MM.1S (cell line): ENCODE measurements around the gene KCNQ1.

Source experiments
- DNase-seq: peaks from one replicate; pipeline ENCODE4 v3.0.0-alpha.2; 2015
- H2AFZ ChIP-seq: fragments of 300-600 bp; sonication (generic); 2 replicates; pipeline ENCODE4 v1.6.0; 2016; ENCODE audit warnings: antibody characterized with exemption, low read length
- H3F3A ChIP-seq: fragments of 300-600 bp; sonication (generic); 2 replicates; pipeline ENCODE4 v1.6.1; 2016; ENCODE audit warnings: mild to moderate bottlenecking, antibody characterized with exemption, low read length, moderate library complexity, mixed read lengths; ENCODE audit not compliant: insufficient read depth
- H3K27ac ChIP-seq: fragments of 300-600 bp; sonication (generic); 2 replicates; pipeline ENCODE4 v1.5.1; 2016; ENCODE audit warnings: mild to moderate bottlenecking, low read length
- H3K27me3 ChIP-seq: fragments of 300-600 bp; sonication (generic); replicated peaks from 2 replicates; pipeline ENCODE4 v1.6.0; 2016; ENCODE audit warnings: low read length; ENCODE audit not compliant: insufficient read depth
- H3K36me3 ChIP-seq: fragments of 300-600 bp; sonication (generic); replicated peaks from 2 replicates; pipeline ENCODE4 v1.6.1; 2016; ENCODE audit warnings: mild to moderate bottlenecking, low read length, mixed read lengths; ENCODE audit not compliant: insufficient read depth
- H3K4me1 ChIP-seq: fragments of 300-600 bp; sonication (generic); 2 replicates; pipeline ENCODE4 v1.6.1; 2016; ENCODE audit warnings: low read length, mixed read lengths
- H3K4me2 ChIP-seq: fragments of 300-600 bp; sonication (generic); 2 replicates; pipeline ENCODE4 v1.6.0; 2016; ENCODE audit warnings: low read depth, low read length
- H3K4me3 ChIP-seq: fragments of 300-600 bp; sonication (generic); 2 replicates; pipeline ENCODE4 v1.5.1; 2016; ENCODE audit warnings: low read length, mixed read lengths
- H3K79me2 ChIP-seq: fragments of 300-600 bp; sonication (generic); 2 replicates; pipeline ENCODE4 v1.6.1; 2016; ENCODE audit warnings: mixed run types, low read length, mixed read lengths
- H3K9ac ChIP-seq: fragments of 300-600 bp; sonication (generic); 2 replicates; pipeline ENCODE4 v1.6.1; 2016; ENCODE audit warnings: low read length, mixed read lengths
- H3K9me2 ChIP-seq: fragments of 300-600 bp; sonication (generic); replicated peaks from 2 replicates; pipeline ENCODE4 v1.6.1; 2016; ENCODE audit warnings: mild to moderate bottlenecking, low read length, mixed read lengths; ENCODE audit not compliant: insufficient read depth
- H3K9me3 ChIP-seq: fragments of 300-600 bp; sonication (generic); replicated peaks from 2 replicates; pipeline ENCODE4 v1.6.1; 2016; ENCODE audit warnings: mild to moderate bottlenecking, low read length, mixed read lengths; ENCODE audit not compliant: insufficient read depth
- H4K20me1 ChIP-seq: fragments of 300-600 bp; sonication (generic); 2 replicates; pipeline ENCODE4 v1.6.1; 2016; ENCODE audit warnings: mild to moderate bottlenecking, low read length, moderate library complexity, mixed read lengths; ENCODE audit not compliant: insufficient read depth
- CTCF ChIP-seq: fragments of 300-600 bp; sonication (generic); IDR thresholded peaks from 2 replicates; pipeline ENCODE4 v1.5.1; 2016; ENCODE audit warnings: antibody characterized with exemption, low read length, mixed read lengths
- EZH2 ChIP-seq: fragments of 300-600 bp; sonication (generic); optimal IDR thresholded peaks from 2 replicates; pipeline ENCODE3; 2017; ENCODE audit warnings: low read depth, mild to moderate bottlenecking, antibody characterized with exemption, low read length, mixed read lengths
- EZH2phosphoT487 ChIP-seq: fragments of 300-600 bp; sonication (generic); IDR thresholded peaks from 2 replicates; pipeline ENCODE4 v1.6.1; 2018; ENCODE audit warnings: antibody characterized with exemption, low read length

The KCNQ1 gene

GRCh38 chr11:2885017-2885677 lies 440.3 kb downstream of the KCNQ1 start:
- Histone ChIP-seq H3K9me3 (no peaks in the 10 kb centered on the region), H3F3A (0 out of 2 replicates have a peak, but pooled peaks cover 10% of the 10 kb centered on the region), H3K36me3 (no peaks in the 10 kb centered on the region), H3K27me3 (peaks cover 19% of the 10 kb centered on the region), H3K79me2 (no peaks in the 10 kb centered on the region), H3K9me2 (no peaks in the 10 kb centered on the region), H3K4me2 (peak overlapping the region; percentile 98), H4K20me1 (no peaks in the 10 kb centered on the region), H3K4me1 (no peaks in the 10 kb centered on the region), H2AFZ (peak overlapping the region; percentile 59), H3K9ac (peak overlapping the region; percentile 7; the same call in 1 of the 2 replicates), H3K27ac (no peak overlapping the region), H3K4me3 (peak overlapping the region; percentile 68)
- TF ChIP-seq EZH2phosphoT487 = no peak
- TF ChIP-seq EZH2 = no peak
- peak; percentile 41 for TF ChIP-seq CTCF
- DNase-seq = peak; percentile 71

GRCh38 chr11:2885678-2886081 lies 440.9 kb downstream of the KCNQ1 start, which contains the start of gene CDKN1C:
Gene CDKN1C (minus strand): TSS chr11:2885775. CDS start chr11:2885456, 319 bp downstream.
- Histone ChIP-seq H3F3A (0 out of 2 replicates have a peak, but pooled peaks cover 10% of the 10 kb centered on the region), H2AFZ (peak within 1 kb of the TSS; percentile 59), H3K9me2 (no peaks in the 10 kb centered on the region), H3K27me3 (peaks cover 19% of the 10 kb centered on the region), H3K4me3 (peak within 1 kb of the TSS; percentile 68), H3K79me2 (no peaks in the 10 kb centered on the region), H3K9ac (peak within 1 kb of the TSS; percentile 7; the same call in 1 of the 2 replicates), H3K36me3 (no peaks in the 10 kb centered on the region), H3K4me2 (peak within 1 kb of the TSS; percentile 98), H4K20me1 (no peaks in the 10 kb centered on the region), H3K9me3 (no peaks in the 10 kb centered on the region), H3K27ac (no peak within 1 kb of the TSS), H3K4me1 (no peaks in the 10 kb centered on the region)
- TF ChIP-seq CTCF (no peak), EZH2phosphoT487 (no peak), EZH2 (no peak)
- DNase-seq = peak; percentile 85

GRCh38 chr11:2886191-2886894 lies 441.5 kb downstream of the KCNQ1 start:
- Histone ChIP-seq H3K79me2 (no peaks in the 10 kb centered on the region), H3K27me3 (peaks cover 19% of the 10 kb centered on the region), H3K27ac (no peak overlapping the region)

More at GRCh38 chr11:2886191-2886894, 441.5 kb downstream of the KCNQ1 start:
- no peaks in the 10 kb centered on the region for H3K9me2 ChIP-seq
- no peak overlapping the region for H2AFZ ChIP-seq
- DNase-seq = no peak
- no peak overlapping the region for H3K9ac ChIP-seq
- no peak overlapping the region for H3K4me3 ChIP-seq
- no peaks in the 10 kb centered on the region for H3K9me3 ChIP-seq
- H3F3A ChIP-seq = 0 out of 2 replicates have a peak, but pooled peaks cover 10% of the 10 kb centered on the region
- no peak for TF ChIP-seq EZH2phosphoT487
- TF ChIP-seq CTCF = no peak
- TF ChIP-seq EZH2 = no peak
- H3K36me3 ChIP-seq = no peaks in the 10 kb centered on the region
- H3K4me2 ChIP-seq = peak overlapping the region; percentile 37; the same call in 1 of the 2 replicates
- no peaks in the 10 kb centered on the region for H3K4me1 ChIP-seq
- H4K20me1 ChIP-seq = no peaks in the 10 kb centered on the region
